GM19438 (cell line): Measurements from ENCODE around the gene ABHD15.
A peak's percentile ranks its signal among the peaks of the same experiment; 100 is the strongest.

Source experiments
- ATAC-seq: cut with Tn5 transposase; IDR thresholded peaks from one replicate; pipeline ENCODE4 v1.9.1; 2021; ENCODE audit warnings: low read depth; ENCODE audit not compliant: unreplicated experiment

The ABHD15 gene

GRCh38 chr17:29595107-29595942, 28.5 kb upstream of the ABHD15 start:
- ATAC-seq: no peak

GRCh38 chr17:29594519-29595090, 27.8 kb upstream of the ABHD15 start:
- no peak for ATAC-seq

- ATAC-seq: no peak
Measured at GRCh38 chr17:29593591-29594518, 27.0 kb upstream of the ABHD15 start.

- no peak for ATAC-seq
Measured at GRCh38 chr17:29592850-29593551, 26.2 kb upstream of the ABHD15 start, which contains the start of gene ANKRD13B. ANKRD13B (plus strand) TSS chr17:29593132; CDS start chr17:29593622, 490 bp downstream.

GRCh38 chr17:29591737-29592608, 25.1 kb upstream of the ABHD15 start:
- no peak for ATAC-seq

DNA sequence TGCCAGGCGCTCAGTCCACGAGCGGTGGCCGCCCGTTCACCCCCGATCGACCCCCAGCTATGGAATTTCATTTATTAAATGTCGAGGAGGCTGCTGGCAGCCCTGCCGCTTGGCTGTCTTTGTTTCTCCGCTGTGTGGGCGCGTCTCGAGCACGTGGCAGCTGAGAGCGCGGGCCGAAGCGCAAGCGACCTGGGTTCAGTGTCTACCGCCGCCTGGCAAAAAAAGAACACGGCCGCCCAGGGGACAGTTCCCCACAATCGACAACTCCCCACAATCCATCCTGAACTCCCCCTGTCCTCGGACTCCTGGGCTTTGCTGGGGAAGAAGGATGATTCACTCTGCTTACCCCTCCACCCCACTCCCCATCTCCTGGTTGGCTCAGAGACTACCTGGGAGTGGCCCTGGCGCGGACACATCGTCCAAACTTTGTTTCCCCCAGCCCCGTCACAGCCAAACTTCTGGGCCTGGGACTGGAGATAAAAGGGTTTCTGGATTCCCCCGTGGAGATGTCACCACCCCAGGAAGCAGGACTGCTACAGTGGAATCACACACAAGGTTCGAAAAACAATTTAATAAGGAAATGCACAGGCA, 24.4 kb upstream of the ABHD15 start:
- no peak for ATAC-seq

- ATAC-seq: no peak
Measured at GRCh38 chr17:29590411-29591145, 23.7 kb upstream of the ABHD15 start.

- ATAC-seq: peak; percentile 46
Measured at GRCh38 chr17:29589524-29590410, 22.9 kb upstream of the ABHD15 start, which contains the start of gene GIT1. GIT1 (minus strand) TSS chr17:29589648; CDS start chr17:29589378, 270 bp downstream.

GRCh38 chr17:29588562-29589411, 21.9 kb upstream of the ABHD15 start:
- peak; percentile 3 for ATAC-seq

- no peak for ATAC-seq
Measured at GRCh38 chr17:29588017-29588561, 21.3 kb upstream of the ABHD15 start.

GRCh38 chr17:29587591-29587990, 20.8 kb upstream of the ABHD15 start:
- no peak for ATAC-seq

DNA sequence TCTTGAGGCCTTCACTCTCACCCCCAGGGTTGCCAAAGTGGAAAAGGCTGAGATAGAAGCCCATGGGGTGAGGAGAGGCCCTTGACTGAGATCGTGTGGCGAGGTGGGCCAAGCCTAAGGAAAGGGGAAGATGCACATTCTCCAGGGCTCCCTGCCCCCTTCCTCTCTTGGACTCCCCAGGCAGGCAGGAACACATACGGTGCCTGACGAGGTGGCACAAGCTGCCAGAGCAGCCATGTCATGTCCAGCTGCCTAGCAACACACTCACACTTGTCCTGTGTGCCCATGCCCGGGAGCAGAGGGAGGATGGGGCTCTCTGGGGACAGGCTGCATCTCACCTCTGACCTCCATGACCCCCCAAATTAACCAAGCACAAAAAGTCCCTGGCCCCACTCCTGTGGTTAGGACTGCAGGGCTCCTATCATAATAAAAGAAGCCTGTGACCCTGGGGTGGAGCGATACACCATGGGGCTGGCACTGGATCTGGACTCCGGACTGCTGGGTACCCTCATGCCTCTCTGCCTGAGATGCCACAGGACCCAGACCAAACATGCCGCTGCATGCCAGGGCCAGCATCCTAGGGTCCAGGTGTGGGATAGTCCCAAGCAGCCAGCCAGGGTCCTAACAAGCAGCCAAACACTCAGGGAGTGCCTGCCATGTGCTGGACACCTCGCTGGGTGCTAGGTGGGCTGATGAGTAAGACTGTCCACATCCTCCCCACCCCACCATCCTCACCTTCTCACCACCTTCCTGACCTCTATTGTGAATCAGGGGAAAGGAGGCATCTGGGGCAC, 20.0 kb upstream of the ABHD15 start:
- no peak for ATAC-seq

DNA sequence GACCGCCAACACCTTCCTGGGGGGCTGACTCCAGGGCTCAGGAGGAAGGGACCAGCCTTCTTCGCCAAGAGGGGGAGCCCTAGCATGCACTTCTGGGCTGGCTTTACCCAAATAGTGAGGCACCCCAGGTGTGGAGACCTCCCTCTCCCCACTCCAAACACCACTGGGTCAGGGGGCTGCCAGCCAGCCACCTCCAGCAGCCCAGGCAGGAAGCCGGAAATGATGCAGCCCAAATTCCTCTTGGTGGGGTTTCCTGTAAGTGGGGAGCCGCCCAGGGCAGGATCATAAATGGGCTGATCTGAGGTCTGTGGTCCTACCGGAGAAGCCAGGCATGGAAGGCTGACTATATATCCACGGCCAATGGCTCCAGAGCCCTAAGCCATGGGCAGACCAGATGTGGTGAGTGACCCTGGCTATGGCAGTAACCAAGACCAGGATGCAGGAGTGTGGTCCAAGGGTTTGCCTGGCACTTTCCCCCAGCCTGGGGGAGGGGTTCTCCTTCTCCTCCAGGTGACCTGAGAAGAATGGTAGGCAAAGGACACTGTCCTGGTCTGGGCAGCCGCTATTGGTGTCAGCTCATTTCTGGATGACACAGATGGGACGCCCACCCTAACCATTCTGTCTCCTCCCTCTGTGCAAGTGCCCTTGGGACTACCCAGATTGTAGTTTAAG, 18.4 kb upstream of the ABHD15 start:
- ATAC-seq: no peak

- ATAC-seq: no peak
Measured at GRCh38 chr17:29584452-29585079, 17.7 kb upstream of the ABHD15 start.
